ENCODE results near the gene RNF144A.

GRCh38 chr2:7041421-7041820, 124.2 kb downstream of the RNF144A start:
- TF ChIP-seq EP300 (IDR thresholded peaks at IDR 0.05) (no peak), CTCF (IDR thresholded peaks at IDR 0.05) (no peak), POLR2A (IDR thresholded peaks at IDR 0.05) (no peak)

All from ovary (tissue), 3 donors.